Measurements from ENCODE around the gene TBL1X.
A peak's percentile ranks its signal among the peaks of the same experiment; 100 is the strongest.
"Not testable (repeated sequence)": the region's sequence is repeated elsewhere in the genome, so short reads cannot be mapped to it uniquely, and the experiment has no call there.

Gene TBL1X

GRCh38 chrX:9459186-9459748 is 5.6 kb upstream of the TBL1X start:
- DNase-seq, result no peak

DNA sequence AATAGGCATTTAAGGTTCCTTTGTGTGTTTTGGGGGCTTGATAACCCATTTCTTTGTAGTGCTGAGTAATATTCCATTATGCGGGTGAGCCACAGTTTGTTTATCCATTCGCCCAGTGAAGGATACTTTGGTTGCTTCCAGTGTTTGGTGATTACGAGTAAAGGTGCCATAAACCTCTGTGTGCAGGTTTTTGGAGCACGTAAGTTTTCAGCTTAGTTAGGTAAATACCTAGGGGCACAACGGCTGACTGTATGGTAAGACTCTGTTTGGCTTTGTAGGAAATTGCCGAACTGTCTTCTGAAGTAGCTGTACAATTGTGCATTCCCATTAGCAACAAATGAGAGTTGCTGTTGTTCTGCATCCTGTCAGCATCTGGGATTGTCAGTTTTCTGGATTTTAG is 3.8 kb upstream of the TBL1X start:
- DNase-seq, result no peak

DNA sequence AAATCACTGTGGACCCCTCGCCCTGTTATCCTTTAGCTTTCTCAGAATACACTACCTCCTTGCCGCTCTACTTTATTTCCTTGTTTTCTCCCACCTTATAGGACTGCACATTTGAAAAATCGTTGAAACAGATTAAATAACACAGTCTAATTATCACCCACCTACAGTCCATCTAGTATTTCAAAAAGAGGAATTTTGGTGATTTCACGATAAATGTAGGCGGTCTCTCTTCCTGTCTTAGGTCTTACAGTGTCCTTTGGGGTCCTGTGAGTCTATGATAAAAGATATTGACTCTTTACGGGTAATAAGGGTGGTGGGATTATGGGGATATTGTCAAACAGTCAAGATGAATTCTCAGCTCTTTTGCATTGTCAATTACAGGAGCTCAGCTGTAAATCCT is 2.4 kb upstream of the TBL1X start:
- DNase-seq, result no peak

DNA sequence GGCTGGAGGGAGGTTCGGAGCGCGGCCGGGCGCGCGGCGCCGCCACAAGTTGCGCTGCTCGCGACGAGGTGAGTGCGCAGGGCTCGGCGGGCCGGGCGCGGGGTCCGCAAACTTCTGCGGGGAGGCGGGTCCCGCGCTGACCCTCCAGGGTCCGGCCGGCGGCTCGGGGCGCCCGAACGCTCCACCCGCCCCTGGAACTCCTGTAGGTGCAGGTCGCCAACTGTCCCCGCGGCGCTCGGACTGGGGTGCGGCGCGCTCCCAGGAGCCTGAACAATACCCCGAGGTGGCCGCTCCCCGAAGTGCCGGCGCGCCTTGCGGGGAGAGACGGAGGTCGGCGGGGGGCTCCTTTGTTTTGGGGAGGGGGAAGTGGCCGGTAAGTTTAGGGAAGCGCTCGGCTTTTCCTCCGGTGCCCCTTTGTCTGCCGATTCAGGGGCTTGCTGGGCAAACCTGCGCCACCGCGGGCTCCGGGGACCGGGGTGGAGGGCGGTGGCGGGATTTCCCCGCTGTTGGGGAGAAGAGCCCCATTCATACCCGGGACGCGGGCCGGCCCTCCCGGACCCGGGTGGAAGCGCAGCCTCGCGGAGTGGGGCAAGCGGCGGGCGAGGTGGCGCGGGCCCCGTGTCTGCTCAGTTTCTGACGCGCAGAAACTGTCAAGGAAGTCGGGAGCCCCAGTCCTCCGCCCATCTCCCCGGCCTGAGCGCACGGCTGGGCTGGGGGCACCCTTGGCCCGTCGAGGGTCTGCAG is 694 bp downstream of the TBL1X start:
- DNase-seq, result peak; percentile 20

DNA sequence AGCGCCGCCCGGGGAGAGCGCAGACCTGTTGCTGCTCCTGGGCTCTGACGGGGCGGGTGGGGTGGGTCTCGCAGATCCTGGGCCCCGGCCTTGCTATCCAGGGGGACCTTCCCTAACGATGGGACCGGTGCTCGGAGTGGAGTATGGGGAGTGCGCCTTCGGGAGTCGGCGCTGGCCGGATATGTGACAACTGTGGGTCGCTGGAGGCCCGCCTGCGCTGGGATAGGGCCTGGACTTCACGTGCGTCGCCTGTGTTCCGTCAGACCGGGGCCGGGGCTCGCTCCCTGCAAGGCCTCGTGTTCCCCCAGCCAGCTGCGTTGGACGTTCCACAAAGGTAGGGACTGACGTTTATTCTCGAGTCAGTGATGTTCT is 1.3 kb downstream of the TBL1X start:
- DNase-seq, result no peak

GRCh38 chrX:9466736-9467135 is 1.9 kb downstream of the TBL1X start:
- DNase-seq, result no peak

DNA sequence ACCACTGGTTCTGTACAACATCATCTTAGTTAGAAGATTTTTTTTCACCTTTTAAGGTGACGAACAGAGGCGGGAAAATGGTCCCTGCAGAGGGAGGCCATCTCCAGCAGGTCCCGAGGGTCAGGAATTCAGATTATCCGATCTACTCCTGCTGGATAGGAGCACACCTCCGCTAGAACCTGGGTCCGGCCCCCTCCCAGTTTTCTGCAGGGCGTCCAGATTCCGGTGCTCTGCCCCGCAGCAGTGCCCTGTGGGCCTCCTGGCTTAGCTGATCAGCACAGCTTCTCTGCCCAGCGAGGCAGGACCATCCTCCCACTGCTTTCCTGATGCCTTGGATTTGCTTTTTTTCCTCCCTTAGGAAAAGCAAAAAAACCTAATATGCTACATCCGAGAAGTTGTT is 2.3 kb downstream of the TBL1X start:
- DNase-seq, result no peak

- DNase-seq, result no peak
Observed at GRCh38 chrX:9467751-9468150, 2.9 kb downstream of the TBL1X start.

GRCh38 chrX:9471571-9471985 is 6.7 kb downstream of the TBL1X start:
- no peak for DNase-seq

DNA sequence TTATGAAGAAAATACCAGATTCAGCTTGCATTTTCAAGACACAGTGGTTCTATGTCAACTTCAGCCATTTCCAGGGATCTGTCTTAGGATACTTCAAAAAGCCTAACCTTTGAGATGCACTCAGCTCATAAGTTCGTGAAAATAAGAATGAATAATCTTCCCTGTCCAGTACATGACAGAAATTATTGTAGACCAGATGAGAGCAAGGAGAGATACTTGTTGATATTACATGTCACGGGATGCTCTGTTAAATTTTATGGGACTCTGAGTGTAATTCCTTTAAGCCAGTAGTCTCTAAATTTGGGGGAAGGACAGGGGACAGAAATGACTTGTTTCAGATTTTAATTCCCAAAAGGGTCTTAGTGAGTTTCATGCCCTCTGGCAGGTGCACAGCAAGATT is 8.8 kb downstream of the TBL1X start:
- DNase-seq, result no peak

- not testable (repeated sequence) for DNase-seq
Observed at GRCh38 chrX:9475417-9475816, 10.6 kb downstream of the TBL1X start.

DNA sequence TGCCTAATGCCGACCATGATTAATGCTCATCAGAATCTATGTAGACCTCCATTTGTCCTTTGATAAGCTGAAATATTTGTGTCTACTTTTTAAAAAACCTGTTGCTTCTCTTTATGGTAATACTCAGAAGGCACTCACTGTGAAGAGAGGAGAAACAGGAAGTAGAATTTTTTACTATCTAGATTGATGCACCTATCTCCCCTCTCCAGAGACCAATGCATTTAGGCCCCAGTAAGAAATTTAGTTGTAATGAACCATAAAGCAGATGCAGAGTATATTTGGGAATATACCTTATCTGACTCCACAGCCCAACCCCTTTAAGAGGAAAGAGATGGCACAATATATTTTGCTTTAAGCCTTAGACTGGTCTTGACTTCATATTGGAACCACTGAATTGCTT is 11.1 kb downstream of the TBL1X start:
- DNase-seq, result no peak

- DNase-seq, result no peak
Observed at GRCh38 chrX:9476810-9477575, 12.1 kb downstream of the TBL1X start.

- DNase-seq, result no peak
Observed at GRCh38 chrX:9482408-9482807, 17.6 kb downstream of the TBL1X start.

DNA sequence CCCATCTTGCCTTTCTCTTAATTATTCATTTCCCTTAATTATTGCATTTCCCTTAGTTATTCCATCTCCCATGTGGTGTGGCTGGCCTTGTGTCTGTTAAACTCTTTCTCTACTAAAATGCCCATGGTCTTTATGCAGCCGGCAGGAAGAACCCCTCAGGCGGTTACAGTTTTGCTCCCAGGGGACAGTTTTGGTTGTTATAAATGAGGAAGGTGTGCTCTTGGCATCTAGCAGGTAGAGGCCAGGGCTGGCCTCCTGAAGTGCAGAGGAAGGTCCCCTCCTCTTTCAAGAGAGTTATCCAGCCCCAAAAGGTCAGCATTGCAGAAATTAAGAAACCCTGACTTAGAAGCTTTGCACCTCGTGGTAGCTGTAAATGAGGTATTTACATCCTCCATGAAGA is 18.0 kb downstream of the TBL1X start:
- DNase-seq, result no peak

- DNase-seq, result no peak
Observed at GRCh38 chrX:9483376-9483775, 18.5 kb downstream of the TBL1X start.

GRCh38 chrX:9486786-9487387 is 22.0 kb downstream of the TBL1X start:
- DNase-seq, result no peak

DNA sequence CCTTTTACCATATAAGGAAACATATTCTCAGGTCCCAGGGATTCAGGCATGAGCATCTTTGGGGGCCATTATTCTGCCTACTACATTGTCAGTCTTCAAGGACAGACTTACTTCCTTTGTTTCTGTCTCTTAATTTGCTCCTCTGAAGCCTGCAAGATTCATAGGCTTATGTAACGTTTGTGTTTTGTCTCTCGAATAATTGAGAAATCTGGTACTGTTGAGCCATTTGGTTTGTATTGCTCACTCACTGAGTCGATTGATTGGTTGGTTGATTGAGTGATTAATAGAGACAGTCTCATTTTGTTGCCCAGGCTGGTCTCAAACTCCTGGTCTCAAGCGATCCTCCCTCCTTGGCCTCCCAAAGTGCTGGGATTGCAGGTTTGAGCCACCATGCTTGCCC is 23.7 kb downstream of the TBL1X start:
- no peak for DNase-seq

GRCh38 chrX:9489234-9489633 is 24.4 kb downstream of the TBL1X start:
- no peak for DNase-seq

DNA sequence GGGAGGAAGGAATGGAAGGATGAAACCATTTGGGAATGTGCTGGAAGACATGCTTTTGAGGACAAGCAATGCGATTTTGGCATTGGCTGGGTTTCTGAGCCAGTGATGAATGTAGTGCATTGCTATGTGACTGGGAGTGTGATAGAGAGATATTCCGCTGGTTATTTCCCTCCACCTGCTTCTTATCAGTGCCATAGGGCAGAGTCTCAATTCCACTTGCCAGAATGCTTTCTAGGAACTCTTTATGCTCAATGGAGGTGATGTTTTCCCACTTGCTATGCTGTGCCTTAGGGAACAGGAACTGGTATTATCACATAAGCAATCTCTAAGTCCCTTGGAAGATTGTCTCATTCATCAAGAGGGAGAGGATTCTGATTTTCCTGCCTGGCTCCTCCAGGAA is 28.0 kb downstream of the TBL1X start:
- DNase-seq, result no peak

DNA sequence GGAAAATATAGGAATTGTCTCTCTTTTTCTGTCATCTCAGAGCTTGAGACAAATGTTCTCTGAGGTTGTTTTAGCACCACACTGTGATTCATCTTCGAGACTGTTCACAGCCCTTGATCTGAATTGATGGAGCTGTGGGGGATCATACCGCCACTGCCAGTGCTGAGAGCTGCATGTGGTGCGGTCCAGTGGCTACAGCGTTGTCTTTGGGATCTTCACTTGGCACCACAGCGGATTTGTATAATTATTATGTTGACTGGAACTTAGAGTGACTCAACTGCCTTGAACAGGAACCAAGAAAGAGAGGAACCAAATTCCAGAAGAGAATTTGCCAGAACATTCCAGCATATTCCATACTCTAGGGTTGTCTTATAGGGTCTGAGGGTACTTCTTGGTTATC is 29.1 kb downstream of the TBL1X start:
- no peak for DNase-seq

DNA sequence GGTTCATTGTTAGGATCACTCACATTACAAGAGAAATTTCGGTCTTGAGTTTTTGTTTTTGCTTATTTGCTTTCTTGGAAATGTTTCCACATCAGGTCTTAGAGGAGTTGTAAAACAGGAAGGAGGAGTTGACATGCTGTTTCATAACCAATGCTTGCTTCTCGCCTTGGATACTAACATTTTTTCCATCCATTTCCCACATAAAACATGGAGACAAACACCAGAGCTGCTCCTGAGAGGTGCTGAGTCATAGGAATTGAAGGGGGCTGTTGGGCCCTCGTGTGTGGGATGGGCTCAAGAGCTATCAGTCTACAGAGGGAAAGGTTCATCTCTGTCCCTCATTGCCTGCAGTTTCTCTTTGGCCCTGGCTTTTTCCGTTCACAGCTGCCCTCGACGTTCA is 29.9 kb downstream of the TBL1X start:
- DNase-seq, result no peak

DNA sequence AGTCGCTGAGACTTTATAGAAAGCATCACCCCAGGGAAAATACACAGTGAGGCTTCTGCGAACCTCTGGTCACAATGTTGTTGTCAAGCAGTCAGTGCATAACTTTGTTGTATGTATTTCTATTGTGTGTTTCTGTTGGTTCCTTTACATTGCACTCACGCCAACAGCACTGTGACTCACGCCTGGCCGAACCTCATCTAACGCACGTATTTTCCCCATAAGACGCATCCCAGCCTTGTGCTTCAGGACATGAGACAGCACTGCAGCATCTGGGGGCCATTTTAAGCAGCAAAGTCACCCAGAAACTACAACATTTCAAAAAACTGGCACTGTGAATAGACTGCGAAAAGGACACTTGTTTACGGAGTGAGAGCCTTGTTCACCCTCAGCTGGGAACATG is 30.6 kb downstream of the TBL1X start:
- DNase-seq, result no peak

DNA sequence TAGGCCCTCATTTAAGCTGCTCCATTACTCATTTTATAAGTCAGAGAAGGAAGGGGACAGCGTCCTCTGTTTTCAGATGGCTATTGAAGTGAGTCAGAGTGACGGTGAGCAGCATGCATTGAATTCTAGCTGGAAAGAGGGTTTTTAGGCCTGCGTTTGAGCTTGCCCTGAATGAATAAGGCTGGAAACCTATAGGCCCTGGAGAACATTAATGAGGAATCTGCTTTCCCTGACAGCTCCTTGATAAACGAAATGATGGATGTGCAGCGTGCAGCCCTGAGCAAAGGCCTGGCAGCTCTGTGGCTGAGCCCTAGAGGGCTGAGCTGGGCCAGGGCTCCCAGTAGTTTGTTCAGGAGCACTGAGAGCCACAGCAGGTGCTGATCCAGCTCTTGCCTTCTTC is 33.4 kb downstream of the TBL1X start:
- DNase-seq, result no peak

All from effector CD4-positive, alpha-beta T cell (primary cell).